GM18951 (cell line): Measurements from ENCODE around the gene ACP3.
"Not testable (repeated sequence)": the region's sequence is repeated elsewhere in the genome, so short reads cannot be mapped to it uniquely, and the experiment has no call there.

Experiments used
- POLR2A ChIP-seq: IDR thresholded peaks from 4 replicates; pipeline ENCODE4 v1.6.1; 2011; ENCODE audit warnings: mild to moderate bottlenecking; ENCODE audit not compliant: insufficient read length, insufficient read depth; ENCODE audit errors: extremely low read depth
- in situ Hi-C: fragments of 300-500 bp; cut with MboI; formaldehyde crosslinking; loops from one replicate; pipeline ENCODE4 v1.12.0; 2022; ENCODE audit warnings: low sequenced_read_pairs, mixed read lengths, inconsistent platforms; ENCODE audit not compliant: unreplicated experiment

ACP3 gene

DNA sequence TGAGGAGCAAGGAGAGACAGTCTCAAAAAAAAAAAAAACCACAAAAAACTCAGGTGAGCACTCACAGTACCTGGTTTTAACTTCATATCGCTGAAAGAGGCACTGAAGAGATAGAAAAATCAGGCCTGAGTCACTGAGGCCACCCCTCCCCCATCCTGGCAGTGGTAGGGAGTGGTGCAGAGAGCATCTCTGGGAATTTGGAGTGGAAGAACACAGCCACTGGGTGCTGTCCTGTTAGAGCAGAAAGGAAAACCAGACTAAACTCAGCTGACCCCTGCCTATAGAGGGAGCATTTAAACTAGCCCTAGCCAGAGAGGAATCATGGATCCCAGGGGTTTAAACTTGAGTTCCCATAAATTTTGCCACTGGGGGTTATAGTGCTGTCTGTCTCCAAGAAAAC, 77.9 kb downstream of the ACP3 start:
- in situ Hi-C loops: no loop called here
- TF ChIP-seq POLR2A: no peak

DNA sequence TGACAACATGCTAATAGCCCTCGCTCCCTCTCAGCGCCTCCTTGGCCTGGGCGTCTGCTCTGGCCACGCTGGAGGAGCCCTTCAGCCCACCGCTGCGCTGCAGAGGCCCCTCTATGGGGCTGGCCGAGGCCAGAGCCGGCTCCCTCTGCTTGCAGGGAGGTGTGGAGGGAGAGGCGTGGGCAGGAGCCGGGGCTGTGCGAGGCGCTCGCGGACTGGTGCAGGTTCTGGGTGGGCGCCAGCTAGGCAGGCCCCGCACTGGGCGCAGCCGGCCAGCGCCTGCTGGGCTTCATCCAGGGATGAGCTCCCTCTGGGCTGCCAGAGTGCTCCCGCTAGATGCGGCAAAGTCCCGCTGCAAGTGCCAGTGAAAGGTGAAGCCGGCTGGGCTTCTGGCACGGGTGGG, 79.0 kb downstream of the ACP3 start:
- TF ChIP-seq POLR2A: no peak
- in situ Hi-C loops: no loop called here

DNA sequence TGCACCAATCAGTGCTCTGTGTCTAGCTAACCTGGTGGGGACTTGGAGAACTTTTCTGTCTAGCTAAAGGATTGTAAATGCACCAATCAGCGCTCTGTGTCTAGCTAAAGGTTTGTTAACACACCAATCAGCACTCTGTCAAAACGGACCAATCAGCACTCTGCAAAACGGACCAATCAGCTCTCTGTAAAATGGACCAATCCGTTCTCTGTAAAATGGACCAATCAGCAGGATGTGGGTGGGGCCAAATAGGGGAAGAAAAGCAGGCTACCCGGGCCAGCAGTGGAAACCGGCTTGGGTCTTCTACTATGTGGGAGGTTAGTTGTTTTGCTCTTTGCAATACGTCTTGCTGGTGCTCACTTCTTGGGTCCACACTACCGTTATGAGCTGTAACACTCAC, 79.6 kb downstream of the ACP3 start:
- in situ Hi-C loops: not testable (repeated sequence)

DNA sequence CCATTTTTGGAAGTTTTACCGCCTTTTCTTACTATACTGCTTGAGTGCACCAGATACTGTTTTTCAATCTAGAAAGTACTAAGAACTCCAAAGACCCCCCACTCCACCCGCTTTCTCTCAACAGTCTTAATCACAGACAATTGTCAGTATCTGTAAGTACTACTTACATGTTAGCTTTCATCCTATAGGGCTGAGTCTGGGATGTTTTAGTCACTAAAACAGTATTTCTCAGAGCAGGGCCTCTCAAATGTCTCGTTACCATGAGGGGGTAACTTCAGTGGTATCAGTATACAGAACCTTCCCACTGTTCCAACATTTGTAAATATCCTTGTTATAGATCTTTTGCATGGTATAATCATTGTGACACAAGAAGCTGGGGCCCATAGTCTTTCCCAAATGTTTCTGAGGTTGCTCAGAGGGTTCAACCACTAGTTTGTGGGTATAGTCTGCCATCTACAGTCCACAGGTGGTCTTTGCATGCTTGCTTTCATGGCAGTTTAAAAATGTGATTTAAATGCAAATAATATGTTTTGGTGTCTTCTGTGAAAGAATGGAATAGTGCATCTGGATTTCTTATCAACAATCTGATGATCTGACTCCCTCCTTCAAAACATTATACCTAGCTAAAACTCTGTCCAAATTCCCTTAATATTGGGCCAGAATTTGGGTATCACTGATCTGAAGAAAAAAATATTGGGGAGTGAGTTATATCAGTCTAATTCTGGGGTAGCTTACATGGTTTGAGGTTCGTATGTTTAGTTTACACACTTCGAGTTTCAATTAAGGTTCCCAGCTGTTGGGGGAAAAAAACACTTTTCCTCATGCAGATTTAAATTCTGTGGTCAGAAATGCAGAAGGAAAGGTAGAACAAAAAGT, 82.1 kb downstream of the ACP3 start:
- in situ Hi-C loops: no loop called here
- no peak for TF ChIP-seq POLR2A

DNA sequence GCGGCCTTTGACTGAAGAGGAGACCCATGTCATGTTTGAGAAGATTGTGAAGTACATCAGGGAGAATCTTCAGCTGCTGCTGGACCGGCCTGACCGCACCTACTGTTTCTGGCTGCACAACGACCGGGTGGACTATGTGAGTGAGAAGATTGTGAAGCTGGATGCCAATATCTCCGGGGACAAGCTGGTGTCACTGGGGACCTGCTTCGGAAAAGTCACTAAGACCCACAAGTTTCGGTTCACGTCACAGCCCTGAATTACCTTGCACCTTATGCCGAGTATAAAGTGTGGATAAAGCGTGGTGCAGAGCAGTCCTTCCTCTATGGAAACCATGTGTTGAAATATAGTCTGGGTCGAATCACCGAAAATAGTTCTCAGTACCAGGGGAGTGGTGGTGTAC, 84.0 kb downstream of the ACP3 start:
- no peak for TF ChIP-seq POLR2A
- in situ Hi-C loops: loop anchor here (5.0 kb wide), 1 partner anchor 44 kb away; no protein-coding TSS in a partner anchor

DNA sequence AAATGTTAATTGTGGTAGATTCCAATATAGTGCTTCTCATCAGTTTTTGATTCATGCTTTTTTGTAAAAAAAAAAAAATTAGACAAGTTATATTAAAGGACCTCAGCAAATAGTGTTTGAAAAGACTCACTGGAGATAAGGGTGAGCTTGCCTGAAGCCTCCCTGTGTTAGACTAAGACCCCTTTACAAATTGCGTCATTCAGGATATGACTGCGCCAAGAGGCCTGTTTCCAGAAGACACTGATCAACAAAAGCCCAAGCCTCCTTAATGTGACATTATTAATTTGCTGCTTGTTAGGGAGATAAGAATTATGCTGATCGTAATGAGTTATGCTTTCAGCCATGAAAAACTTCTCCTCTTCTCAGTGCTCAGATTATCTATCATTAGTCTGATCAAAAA, 87.1 kb downstream of the ACP3 start:
- in situ Hi-C loops: loop anchor here (5.0 kb wide), 1 partner anchor 47 kb away; no protein-coding TSS in a partner anchor

DNA sequence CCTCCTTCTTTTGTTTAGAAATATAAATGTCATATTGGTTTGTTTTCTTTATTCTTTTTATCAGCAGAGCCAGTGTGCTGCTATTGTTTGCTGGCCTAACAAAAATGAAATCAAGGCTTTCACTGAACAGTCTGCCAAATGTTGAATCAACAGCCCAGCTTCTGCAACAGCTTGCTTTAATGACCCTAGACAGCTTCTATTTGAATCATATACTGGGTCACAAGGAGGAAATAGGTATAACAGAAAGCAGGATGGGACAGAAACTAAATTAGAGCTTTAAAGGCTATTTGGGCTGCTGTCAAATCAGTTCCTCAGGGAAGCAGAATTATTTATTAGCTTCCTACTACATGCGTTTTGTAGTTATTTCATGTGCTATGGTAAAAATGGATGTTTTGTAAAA, 88.0 kb downstream of the ACP3 start:
- in situ Hi-C loops: no loop called here
- TF ChIP-seq POLR2A: no peak

More for the DNA sequence above, 87.1 kb downstream of the ACP3 start:
- TF ChIP-seq POLR2A: no peak

DNA sequence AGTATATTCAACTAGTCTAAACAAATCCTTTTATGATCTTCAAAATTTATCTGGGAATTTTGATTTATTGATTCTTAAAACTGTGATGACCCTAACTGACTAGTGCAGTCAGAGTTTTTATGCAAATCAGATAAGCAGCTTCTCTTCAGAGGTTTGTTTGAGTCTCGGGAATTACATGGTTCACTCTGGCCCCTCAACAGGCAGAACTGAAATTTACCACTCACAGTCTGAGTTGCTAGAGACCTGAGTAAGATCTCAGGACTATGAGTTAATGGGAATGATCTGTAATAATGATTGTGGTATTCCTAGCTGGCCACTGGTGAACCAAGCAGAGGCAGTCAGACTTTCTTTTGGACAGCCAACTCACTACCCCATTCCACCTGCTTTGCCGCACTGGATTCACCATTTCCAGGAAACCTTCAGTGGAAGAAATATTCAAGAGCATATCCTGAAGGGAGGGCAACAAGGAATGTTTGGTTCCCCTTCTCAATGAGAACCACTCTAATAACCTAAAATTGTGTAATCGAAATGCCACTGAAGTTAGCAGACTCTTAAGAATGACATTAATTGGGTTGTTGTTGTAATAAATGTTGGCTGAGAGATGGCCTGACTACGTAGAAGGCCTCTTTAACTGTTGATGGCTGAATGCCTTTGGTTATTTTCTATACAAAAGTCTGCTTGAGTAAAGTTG, 88.5 kb downstream of the ACP3 start:
- TF ChIP-seq POLR2A: no peak
- in situ Hi-C loops: no loop called here

DNA sequence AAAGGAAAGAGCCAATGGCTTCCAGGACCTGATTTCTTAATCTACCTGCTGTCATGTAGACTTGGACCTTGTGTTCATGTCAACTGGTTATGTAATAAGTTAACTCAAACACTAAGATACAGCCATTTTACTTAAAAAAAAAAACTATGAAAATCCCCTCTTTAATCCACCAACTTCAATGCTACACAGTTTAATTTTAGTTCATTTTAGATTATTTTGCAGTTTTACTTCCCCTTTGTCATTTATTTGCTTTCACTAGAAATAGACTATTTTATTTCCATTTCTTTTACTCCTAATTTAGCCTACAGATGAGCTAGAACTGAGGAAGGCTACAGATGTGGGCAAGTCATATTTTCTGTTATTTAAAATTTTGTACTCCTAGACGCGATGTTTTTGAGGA, 89.4 kb downstream of the ACP3 start:
- TF ChIP-seq POLR2A: no peak

DNA sequence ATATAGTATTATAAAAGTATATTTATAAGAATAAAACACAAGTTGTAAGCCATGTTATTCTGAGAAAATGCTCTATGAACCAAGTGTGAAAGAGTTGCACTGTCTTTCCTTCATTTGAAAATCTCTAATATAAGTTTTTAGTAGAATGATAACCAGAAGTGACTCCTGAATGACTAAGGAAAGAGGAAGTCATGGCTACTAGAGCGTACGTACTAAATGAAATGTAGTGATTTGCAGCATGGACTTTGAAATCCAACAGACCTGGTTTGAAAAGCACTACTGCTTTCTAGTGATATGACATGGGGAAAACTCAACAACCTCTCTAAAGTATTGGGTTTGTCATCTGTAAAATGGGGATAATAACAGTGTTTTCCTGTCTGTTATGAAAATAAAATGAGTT, 89.8 kb downstream of the ACP3 start:
- in situ Hi-C loops: no loop called here
- TF ChIP-seq POLR2A: no peak

More for the DNA sequence above, 89.4 kb downstream of the ACP3 start:
- in situ Hi-C loops: no loop called here
